Esophagus muscularis mucosa (tissue), 4 donors: Measurements from ENCODE around the gene CRABP2. TPM values are rescaled to one million over a fixed set of nuclear protein-coding genes. Genes with fewer than 3 reads are reported as not detected.

Experiments used
- DNase-seq: peaks from one replicate; pipeline ENCODE4 v3.0.0-alpha.2; 2017; ENCODE audit errors: extremely low spot score
- H3K27ac ChIP-seq, 4 donors: fragments of 200-600 bp; sonication (generic); replicated peaks in 1 of 4; 1 replicate in 3 of 4; 2 replicates in 1 of 4; pipeline ENCODE4 v1.5.1; 2016 to 2019; ENCODE audit warnings: mild to moderate bottlenecking in 1 of 4
- H3K27me3 ChIP-seq, 4 donors: fragments of 200-600 bp; sonication (generic); one replicate each; pipeline versions ENCODE4 v1.5.1 to v1.6.0; 2016 to 2019
- H3K36me3 ChIP-seq, 4 donors: fragments of 200-600 bp; sonication (generic); one replicate each; pipeline ENCODE4 v1.5.1; 2016 to 2019
- H3K4me1 ChIP-seq, 4 donors: fragments of 200-600 bp; sonication (generic); one replicate each; pipeline ENCODE4 v1.5.1; 2016 to 2019
- H3K4me3 ChIP-seq, 4 donors: fragments of 200-600 bp; sonication (generic); 1 replicate in 2 of 4; 2 replicates in 2 of 4; pipeline ENCODE4 v1.5.1; 2016 to 2019; ENCODE audit warnings: mild to moderate bottlenecking in 4 of 4, moderate library complexity in 1 of 4
- H3K9me3 ChIP-seq, 4 donors: fragments of 200-600 bp; sonication (generic); 1 replicate in 3 of 4; 2 replicates in 1 of 4; pipeline ENCODE4 v1.5.1; 2016 to 2019
- EP300 ChIP-seq: sonication (generic); formaldehyde crosslinking; IDR thresholded peaks from one replicate; pipeline ENCODE4 v1.6.1; 2017; ENCODE audit warnings: antibody characterized with exemption
- POLR2A ChIP-seq: fragments of 450-650 bp; IDR thresholded peaks from one replicate; pipeline ENCODE4 v1.6.1; 2017; ENCODE audit warnings: antibody characterized with exemption, moderate library complexity, mild to moderate bottlenecking, low read depth
- POLR2AphosphoS5 ChIP-seq, 2 donors: sonication (generic); formaldehyde crosslinking; IDR thresholded peaks; one replicate each; pipeline ENCODE4 v1.6.1; 2017; ENCODE audit warnings: antibody characterized with exemption in 2 of 2
- WGBS: methylation state at CpG from one replicate; pipeline ENCODE4 v1.1.5; 2018; 5-methylcytosine and 5-hydroxymethylcytosine counted together
- intact Hi-C: fragments of 100-400 bp; cut with DNase I; formaldehyde crosslinking; loops from one replicate; pipeline ENCODE4 v1.15.1; 2023
- total RNA-seq, 4 donors: library from RNA; depleted of rRNA; stranded (reverse); fragments of >200 nt; gene quantifications; one replicate each; pipeline versions ENCODE4 v1.1.0 to v1.2.1, GENCODE V29; 2016
- TF ChIP-seq, protein P1 (sequence below), 3 experiments: fragments of 200-600 bp in 2 of 3; fragments of 450-650 bp in 1 of 3; sonication (generic) in 2 of 3; IDR thresholded peaks; one replicate each; pipeline ENCODE4 v1.5.1; 2017 to 2019; ENCODE audit warnings: antibody characterized with exemption in 3 of 3, mild to moderate bottlenecking in 2 of 3, moderate library complexity in 1 of 3

The CRABP2 gene
- total RNA-seq, 4 donors from 2014 or later = 1.2 to 6.4 (median 2.7) TPM

DNA sequence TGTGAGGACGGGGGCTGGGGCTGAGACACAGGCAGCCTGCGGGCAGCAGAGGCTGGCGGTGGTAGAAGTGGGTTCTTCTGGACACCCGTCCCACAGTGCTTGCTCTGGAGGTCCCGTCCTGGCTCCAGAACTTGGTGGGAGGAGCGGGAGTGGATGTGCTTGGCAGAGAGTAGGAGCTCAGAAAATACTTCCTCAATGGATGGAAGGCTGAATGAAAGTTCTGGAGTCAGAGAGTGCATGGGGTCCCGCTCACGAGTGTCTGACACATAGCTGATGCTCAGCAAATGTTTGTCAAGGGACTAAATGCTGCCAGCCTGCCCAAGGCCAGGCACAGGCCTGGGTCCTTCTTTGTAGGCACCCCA lies 14.7 kb downstream of the CRABP2 start:
- TF ChIP-seq POLR2AphosphoS5 (IDR thresholded peaks at IDR 0.05) (no peak), EP300 (no peak), POLR2A (no peak)
- TF ChIP-seq, protein P1, sequence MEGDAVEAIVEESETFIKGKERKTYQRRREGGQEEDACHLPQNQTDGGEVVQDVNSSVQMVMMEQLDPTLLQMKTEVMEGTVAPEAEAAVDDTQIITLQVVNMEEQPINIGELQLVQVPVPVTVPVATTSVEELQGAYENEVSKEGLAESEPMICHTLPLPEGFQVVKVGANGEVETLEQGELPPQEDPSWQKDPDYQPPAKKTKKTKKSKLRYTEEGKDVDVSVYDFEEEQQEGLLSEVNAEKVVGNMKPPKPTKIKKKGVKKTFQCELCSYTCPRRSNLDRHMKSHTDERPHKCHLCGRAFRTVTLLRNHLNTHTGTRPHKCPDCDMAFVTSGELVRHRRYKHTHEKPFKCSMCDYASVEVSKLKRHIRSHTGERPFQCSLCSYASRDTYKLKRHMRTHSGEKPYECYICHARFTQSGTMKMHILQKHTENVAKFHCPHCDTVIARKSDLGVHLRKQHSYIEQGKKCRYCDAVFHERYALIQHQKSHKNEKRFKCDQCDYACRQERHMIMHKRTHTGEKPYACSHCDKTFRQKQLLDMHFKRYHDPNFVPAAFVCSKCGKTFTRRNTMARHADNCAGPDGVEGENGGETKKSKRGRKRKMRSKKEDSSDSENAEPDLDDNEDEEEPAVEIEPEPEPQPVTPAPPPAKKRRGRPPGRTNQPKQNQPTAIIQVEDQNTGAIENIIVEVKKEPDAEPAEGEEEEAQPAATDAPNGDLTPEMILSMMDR (IDR thresholded peaks at IDR 0.05) = no peak
- DNase-seq = no peak

GRCh38 chr1:156689953-156690674 lies 15.3 kb downstream of the CRABP2 start:
- no peak for DNase-seq
- no peaks in the 10 kb centered on the region for H3K36me3 ChIP-seq
- H3K27me3 ChIP-seq = peaks cover 0 to 80% (median 4%) of the 10 kb centered on the region in 4 donors
- no peaks in the 10 kb centered on the region for H3K9me3 ChIP-seq
- 29% methylated on average over 10 of the region's 10 CpGs for WGBS
- no peak for TF ChIP-seq POLR2A
- no peak for TF ChIP-seq POLR2AphosphoS5 (IDR thresholded peaks at IDR 0.05)
- TF ChIP-seq, protein P1 (IDR thresholded peaks at IDR 0.05) = no peak
- TF ChIP-seq EP300 = no peak
- no peak overlapping the region for H3K27ac ChIP-seq
- intact Hi-C loops = loop anchor here (1.0 to 10.0 kb wide), 3 partner anchors 17 to 195 kb away; no protein-coding TSS in a partner anchor
- peak overlapping the region in 2 of 4 donors; percentile 2 to 37 for H3K4me3 ChIP-seq
- H3K4me1 ChIP-seq = peaks cover 7 to 28% (median 19%) of the 10 kb centered on the region in 4 donors

More for the DNA sequence above, 14.7 kb downstream of the CRABP2 start:
- Histone ChIP-seq H3K9me3 (no peaks in the 10 kb centered on the region), H3K27me3 (peaks cover 0 to 78% (median 4%) of the 10 kb centered on the region in 4 donors), H3K4me3 (no peak overlapping the region), H3K4me1 (peaks cover 7 to 28% (median 19%) of the 10 kb centered on the region in 4 donors), H3K27ac (no peak overlapping the region), H3K36me3 (no peaks in the 10 kb centered on the region)
- intact Hi-C loops = loop anchor here (2.0 kb wide), 1 partner anchor 16 kb away; no protein-coding TSS in a partner anchor
- WGBS = 64% methylated on average over 8 of the region's 8 CpGs

GRCh38 chr1:156689035-156689952 lies 16.1 kb downstream of the CRABP2 start:
- intact Hi-C loops = loop anchor here (1.0 to 10.0 kb wide), 2 partner anchors 36 to 196 kb away; no protein-coding TSS in a partner anchor
- TF ChIP-seq POLR2AphosphoS5 (IDR thresholded peaks at IDR 0.05) (peak in 1 of 2 donors; percentile 49), EP300 (no peak), POLR2A (no peak)
- TF ChIP-seq, protein P1 (IDR thresholded peaks at IDR 0.05) = peak; percentile 92 to 93 (median 93)
- no peaks in the 10 kb centered on the region for H3K9me3 ChIP-seq
- H3K27me3 ChIP-seq = peaks cover 0 to 80% (median 4%) of the 10 kb centered on the region in 4 donors
- DNase-seq = no peak
- peaks cover 7 to 28% (median 19%) of the 10 kb centered on the region in 4 donors for H3K4me1 ChIP-seq
- H3K27ac ChIP-seq = no peak overlapping the region
- no peaks in the 10 kb centered on the region for H3K36me3 ChIP-seq
- 2% methylated on average over 10 of the region's 23 CpGs for WGBS
- H3K4me3 ChIP-seq = peak overlapping the region in 3 of 4 donors; percentile 2 to 37 (median 22)

GRCh38 chr1:156684227-156684782 lies 21.1 kb downstream of the CRABP2 start:
- Histone ChIP-seq H3K4me1 (peaks cover 2 to 6% (median 4%) of the 10 kb centered on the region in 4 donors), H3K4me3 (no peak overlapping the region), H3K27ac (no peak overlapping the region), H3K9me3 (no peaks in the 10 kb centered on the region), H3K36me3 (no peaks in the 10 kb centered on the region), H3K27me3 (peaks cover 0 to 64% (median 2%) of the 10 kb centered on the region in 4 donors)
- intact Hi-C loops = loop anchor here (10.0 kb wide), 1 partner anchor 200 kb away; no protein-coding TSS in a partner anchor
- TF ChIP-seq POLR2A = no peak
- TF ChIP-seq, protein P1 (IDR thresholded peaks at IDR 0.05) = no peak
- no peak for TF ChIP-seq EP300
- TF ChIP-seq POLR2AphosphoS5 (IDR thresholded peaks at IDR 0.05) = no peak
- WGBS = 86% methylated on average over 5 of the region's 5 CpGs
- no peak for DNase-seq
